HG03139 (cell line): ENCODE results near the gene CPT1A.

Experiments
- ATAC-seq: cut with Tn5 transposase; IDR thresholded peaks from one replicate; pipeline ENCODE4 v1.9.1; 2021; ENCODE audit not compliant: unreplicated experiment

Gene CPT1A

GRCh38 chr11:68714060-68714856 is 127.5 kb downstream of the CPT1A start:
- ATAC-seq = no peak

GRCh38 chr11:68711114-68711513 is 130.6 kb downstream of the CPT1A start:
- no peak for ATAC-seq

GRCh38 chr11:68710409-68710808 is 131.3 kb downstream of the CPT1A start:
- ATAC-seq = no peak

GRCh38 chr11:68709062-68709461 is 132.7 kb downstream of the CPT1A start:
- no peak for ATAC-seq

GRCh38 chr11:68707527-68707926 is 134.2 kb downstream of the CPT1A start:
- no peak for ATAC-seq

- no peak for ATAC-seq
These were observed 136.8 kb downstream of the CPT1A start for GRCh38 chr11:68704887-68705286.
